CD4-positive, alpha-beta T cell treated with Interleukin-10 for 1 hour (primary cell): ENCODE results near the gene TMEM163.
"Not testable (repeated sequence)": the region's sequence is repeated elsewhere in the genome, so short reads cannot be mapped to it uniquely, and the experiment has no call there.

Experiments
- DNase-seq: peaks from one replicate; pipeline ENCODE4 v3.0.0-alpha.2; 2020

Gene TMEM163

GRCh38 chr2:134508391-134508790 is 210.4 kb downstream of the TMEM163 start:
- DNase-seq = no peak

- no peak for DNase-seq
Measured at GRCh38 chr2:134507697-134508096, 211.1 kb downstream of the TMEM163 start.

- not testable (repeated sequence) for DNase-seq
Measured at GRCh38 chr2:134507159-134507558, 211.6 kb downstream of the TMEM163 start.

GRCh38 chr2:134505446-134505845 is 213.4 kb downstream of the TMEM163 start:
- no peak for DNase-seq

GRCh38 chr2:134504586-134505336 is 214.0 kb downstream of the TMEM163 start:
- DNase-seq = no peak

- DNase-seq = no peak
Measured at GRCh38 chr2:134502104-134502503, 216.7 kb downstream of the TMEM163 start.

GRCh38 chr2:134501476-134502091 is 217.2 kb downstream of the TMEM163 start:
- DNase-seq = no peak

GRCh38 chr2:134500211-134500935 is 218.4 kb downstream of the TMEM163 start:
- DNase-seq = no peak

- no peak for DNase-seq
Measured at GRCh38 chr2:134499307-134499926, 219.4 kb downstream of the TMEM163 start.

GRCh38 chr2:134498654-134499053 is 220.1 kb downstream of the TMEM163 start:
- DNase-seq = no peak

- no peak for DNase-seq
Measured at GRCh38 chr2:134493797-134494196, 225.0 kb downstream of the TMEM163 start.

GRCh38 chr2:134491771-134492441 is 226.9 kb downstream of the TMEM163 start:
- DNase-seq = no peak

- no peak for DNase-seq
Measured at GRCh38 chr2:134491022-134491421, 227.8 kb downstream of the TMEM163 start.

- DNase-seq = no peak
Measured at GRCh38 chr2:134490559-134490958, 228.2 kb downstream of the TMEM163 start.

GRCh38 chr2:134489732-134490384 is 228.9 kb downstream of the TMEM163 start:
- DNase-seq = no peak

GRCh38 chr2:134482766-134483340 is 235.9 kb downstream of the TMEM163 start:
- no peak for DNase-seq

GRCh38 chr2:134482131-134482723 is 236.6 kb downstream of the TMEM163 start:
- DNase-seq = no peak

- no peak for DNase-seq
Measured at GRCh38 chr2:134479696-134480330, 239.0 kb downstream of the TMEM163 start.

GRCh38 chr2:134476982-134477381 is 241.8 kb downstream of the TMEM163 start:
- not testable (repeated sequence) for DNase-seq

GRCh38 chr2:134470561-134471168 is 248.1 kb downstream of the TMEM163 start:
- DNase-seq = no peak
